Measurements from ENCODE around the gene MLST8. TPM values are rescaled to one million over a fixed set of nuclear protein-coding genes. Genes with fewer than 3 reads are reported as not detected.
A peak's percentile ranks its signal among the peaks of the same experiment; 100 is the strongest.

Gene MLST8
- total RNA-seq, 2 experiments from 2014 or later = 70.0 to 70.7 TPM

DNA sequence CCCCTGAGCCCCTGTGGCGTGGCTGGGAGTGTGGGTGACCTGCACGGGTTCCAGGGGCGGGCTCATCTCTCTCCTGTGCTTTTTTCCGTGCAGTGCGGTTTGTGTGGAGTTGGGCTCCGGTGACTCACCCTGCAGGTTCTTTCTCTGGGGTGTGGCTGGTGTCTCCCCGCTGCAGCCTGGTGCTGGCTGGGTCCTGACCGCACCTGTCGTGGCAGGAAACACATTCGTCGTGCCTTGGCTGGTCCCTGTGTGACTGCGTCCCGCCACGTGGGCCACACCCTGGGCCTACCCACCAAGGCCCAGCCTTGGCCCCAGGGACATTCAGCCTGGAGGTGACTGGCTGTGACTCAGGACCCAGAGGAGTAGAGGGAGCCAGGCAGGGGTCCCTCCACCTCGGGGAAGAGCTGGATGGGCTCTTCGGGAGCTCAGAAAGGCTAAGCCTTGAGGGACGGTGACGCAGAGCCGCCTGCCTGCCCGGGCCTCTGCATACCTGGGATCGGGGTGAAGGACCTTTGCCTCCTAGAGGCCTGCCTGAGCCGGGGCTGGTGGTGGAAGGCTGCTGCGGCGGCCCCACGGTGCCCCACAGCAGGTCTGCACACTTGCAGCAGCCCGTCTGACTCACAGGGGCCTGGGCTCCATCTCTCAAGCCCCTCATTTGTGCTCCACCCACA lies 41.9 kb upstream of the MLST8 start:
- ATAC-seq (no peak), DNase-seq (no peak)
- Mint-ChIP-seq H3K9me3 (no peaks in the 10 kb centered on the region), H3K36me3 (ENCODE audit: low read depth) (peaks cover 12% of the 10 kb centered on the region), H3K27me3 (no peaks in the 10 kb centered on the region), H3K4me3 (no peak overlapping the region), H3K27ac (peak overlapping the region; percentile 11), H3K4me1 (ENCODE audit: low read depth) (peaks cover 1% of the 10 kb centered on the region)
- intact Hi-C loops (cut with micrococcal nuclease) = no loop called here
- ChIA-PET POLR2A (interaction anchor here (1.1 to 1.4 kb wide), 2 partner anchors 8 to 10 kb away, joined by 4 to 8 read pairs; partner anchors contain the start of gene TRAF7), CTCF (no interaction called here)
- TF ChIP-seq, protein P1, sequence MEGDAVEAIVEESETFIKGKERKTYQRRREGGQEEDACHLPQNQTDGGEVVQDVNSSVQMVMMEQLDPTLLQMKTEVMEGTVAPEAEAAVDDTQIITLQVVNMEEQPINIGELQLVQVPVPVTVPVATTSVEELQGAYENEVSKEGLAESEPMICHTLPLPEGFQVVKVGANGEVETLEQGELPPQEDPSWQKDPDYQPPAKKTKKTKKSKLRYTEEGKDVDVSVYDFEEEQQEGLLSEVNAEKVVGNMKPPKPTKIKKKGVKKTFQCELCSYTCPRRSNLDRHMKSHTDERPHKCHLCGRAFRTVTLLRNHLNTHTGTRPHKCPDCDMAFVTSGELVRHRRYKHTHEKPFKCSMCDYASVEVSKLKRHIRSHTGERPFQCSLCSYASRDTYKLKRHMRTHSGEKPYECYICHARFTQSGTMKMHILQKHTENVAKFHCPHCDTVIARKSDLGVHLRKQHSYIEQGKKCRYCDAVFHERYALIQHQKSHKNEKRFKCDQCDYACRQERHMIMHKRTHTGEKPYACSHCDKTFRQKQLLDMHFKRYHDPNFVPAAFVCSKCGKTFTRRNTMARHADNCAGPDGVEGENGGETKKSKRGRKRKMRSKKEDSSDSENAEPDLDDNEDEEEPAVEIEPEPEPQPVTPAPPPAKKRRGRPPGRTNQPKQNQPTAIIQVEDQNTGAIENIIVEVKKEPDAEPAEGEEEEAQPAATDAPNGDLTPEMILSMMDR (IDR thresholded peaks at IDR 0.05) = no peak

DNA sequence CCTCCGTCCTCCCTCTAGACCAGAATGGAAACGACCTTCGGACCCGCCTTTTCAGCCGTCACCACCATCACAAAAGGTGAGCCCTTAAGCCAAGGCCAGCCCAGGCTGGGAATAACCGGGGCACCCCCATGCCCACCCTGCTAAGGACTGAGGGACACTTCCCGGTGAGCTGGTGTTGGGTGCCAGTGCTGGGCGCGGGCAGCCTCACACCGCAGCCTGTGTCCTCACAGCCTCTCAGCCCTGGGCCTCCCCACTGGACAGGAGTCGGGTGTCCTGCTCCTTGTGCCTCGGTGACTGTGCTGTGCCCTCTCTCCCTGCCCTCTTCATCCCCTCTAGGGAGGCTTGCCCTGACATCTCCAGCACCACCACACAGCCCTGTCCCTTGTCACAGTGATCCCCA lies 39.4 kb upstream of the MLST8 start:
- intact Hi-C loops (cut with micrococcal nuclease) = no loop called here
- Mint-ChIP-seq H3K27me3 (no peaks in the 10 kb centered on the region), H3K4me1 (ENCODE audit: low read depth) (no peaks in the 10 kb centered on the region), H3K36me3 (ENCODE audit: low read depth) (peaks cover 12% of the 10 kb centered on the region), H3K9me3 (no peaks in the 10 kb centered on the region), H3K4me3 (no peak overlapping the region), H3K27ac (no peak overlapping the region)
- CTCF ChIA-PET = no interaction called here
- no peak for ATAC-seq
- TF ChIP-seq, protein P1 (IDR thresholded peaks at IDR 0.05) = no peak
- POLR2A ChIA-PET = interaction anchor here (1.3 to 1.7 kb wide), 2 partner anchors 9 to 11 kb away, joined by 5 read pairs; partner anchors contain the start of gene TRAF7
- no peak for DNase-seq

DNA sequence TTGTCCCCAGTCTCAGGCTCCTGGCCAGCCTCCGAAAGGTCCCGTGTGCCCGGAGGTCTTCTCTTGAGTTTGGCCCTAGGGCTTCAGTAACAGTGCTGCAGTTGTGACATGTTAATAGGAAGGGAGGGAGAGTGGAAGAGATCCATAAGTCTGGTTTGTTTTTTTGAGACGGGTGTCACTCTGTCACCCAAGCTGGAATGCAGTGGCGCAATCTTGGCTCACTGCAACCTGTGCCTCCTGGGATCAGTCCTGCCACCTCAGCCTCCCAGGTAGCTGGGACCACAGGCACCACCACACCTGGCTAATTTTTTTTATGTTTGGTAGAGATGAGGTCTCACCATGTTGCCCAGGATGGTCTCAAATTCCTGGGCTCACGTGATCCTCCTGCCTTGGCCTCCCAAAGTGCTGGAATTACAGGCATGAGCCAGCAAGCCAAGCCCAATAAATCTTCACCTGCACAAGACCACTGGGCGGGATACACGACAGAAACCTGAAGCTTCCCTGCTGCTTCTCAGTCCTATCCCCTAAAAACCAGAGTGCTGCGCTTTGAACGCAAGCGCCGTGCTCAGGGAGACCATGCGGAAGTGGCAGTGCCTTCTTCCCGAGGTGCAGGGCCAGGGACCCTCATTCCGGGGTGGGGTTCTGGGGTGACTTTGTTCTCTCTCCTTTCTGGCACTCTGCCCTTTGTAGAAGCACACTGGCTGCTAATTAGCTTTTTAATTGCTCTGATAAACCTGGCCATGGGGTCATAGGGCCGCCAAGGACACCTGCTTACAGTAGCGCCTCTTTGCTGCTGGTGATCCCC lies 38.8 kb upstream of the MLST8 start:
- H3K27me3 Mint-ChIP-seq = no peaks in the 10 kb centered on the region
- no peak for ATAC-seq

DNA sequence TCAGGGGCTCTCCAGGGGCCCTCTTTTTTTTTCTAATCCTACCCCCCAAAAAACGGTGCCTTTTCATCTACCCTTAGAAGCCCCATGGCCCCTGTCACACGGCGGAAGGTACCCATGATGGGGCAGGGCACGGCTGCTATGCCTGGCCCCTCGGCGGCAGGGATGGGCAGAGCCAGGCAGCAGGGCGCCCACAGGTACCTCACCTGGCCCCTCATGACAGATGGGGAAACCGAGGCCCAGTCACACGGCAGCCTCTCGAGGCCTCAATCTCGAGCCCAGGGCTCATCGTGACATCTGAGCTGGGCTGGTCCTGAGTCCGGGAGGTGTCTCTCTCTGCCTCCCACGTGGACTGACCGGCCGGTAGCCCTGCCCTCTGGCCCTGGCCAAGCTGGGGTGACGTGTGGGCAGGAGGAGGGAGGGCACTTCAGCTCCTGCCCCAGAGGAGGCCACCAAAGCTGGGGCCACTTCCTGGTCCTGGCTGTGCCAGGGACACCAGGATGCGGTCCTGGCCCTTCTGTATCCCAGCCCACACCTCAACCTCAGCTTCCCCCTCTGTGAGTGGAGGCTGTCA lies 38.1 kb upstream of the MLST8 start:
- no peak for DNase-seq
- CTCF ChIA-PET = no interaction called here
- Mint-ChIP-seq H3K27ac (no peak overlapping the region), H3K36me3 (ENCODE audit: low read depth) (peaks cover 15% of the 10 kb centered on the region), H3K4me3 (no peak overlapping the region), H3K4me1 (ENCODE audit: low read depth) (no peaks in the 10 kb centered on the region), H3K27me3 (no peaks in the 10 kb centered on the region), H3K9me3 (no peaks in the 10 kb centered on the region)
- POLR2A ChIA-PET = interaction anchor here (1.4 to 1.7 kb wide), 3 partner anchors 12 to 14 kb away, joined by 5 to 6 read pairs (median 5); partner anchors contain the start of gene TRAF7
- TF ChIP-seq, protein P1 (IDR thresholded peaks at IDR 0.05) = no peak
- intact Hi-C loops (cut with micrococcal nuclease) = no loop called here
- ATAC-seq = no peak

More for the DNA sequence above, 38.8 kb upstream of the MLST8 start:
- H3K27ac Mint-ChIP-seq = no peak overlapping the region
- no peaks in the 10 kb centered on the region for H3K4me1 Mint-ChIP-seq (ENCODE audit: low read depth)
- intact Hi-C loops (cut with micrococcal nuclease) = no loop called here
- DNase-seq = no peak
- peaks cover 12% of the 10 kb centered on the region for H3K36me3 Mint-ChIP-seq (ENCODE audit: low read depth)
- TF ChIP-seq, protein P1 (IDR thresholded peaks at IDR 0.05) = no peak
- no peaks in the 10 kb centered on the region for H3K9me3 Mint-ChIP-seq
- no peak overlapping the region for H3K4me3 Mint-ChIP-seq
- ChIA-PET CTCF (no interaction called here), POLR2A (interaction anchor here (1.3 to 1.7 kb wide), 2 partner anchors 8 to 11 kb away, joined by 5 read pairs; partner anchors contain the start of gene TRAF7)
